Mucosa of descending colon (tissue), 3 donors: ENCODE data around the gene MMP21. TPM values are rescaled to one million over a fixed set of nuclear protein-coding genes. Genes with fewer than 3 reads are reported as not detected.

Source experiments
- ATAC-seq: fragments of 200-7000 bp; cut with Tn5 transposase; one replicate; pipeline ENCODE4 v1.9.1; 2020; ENCODE audit warnings: mild to moderate bottlenecking, moderate library complexity
- DNase-seq, 3 donors: peaks; one replicate each; pipeline ENCODE4 v3.0.0-alpha.2; 2020
- H3K36me3 ChIP-seq: fragments of 200-600 bp; one replicate; pipeline ENCODE4 v1.8.0; 2021; ENCODE audit warnings: low read depth, mild to moderate bottlenecking
- H3K4me1 ChIP-seq: fragments of 200-600 bp; one replicate; pipeline ENCODE4 v1.8.0; 2021; ENCODE audit warnings: low read depth, mild to moderate bottlenecking
- H3K4me3 ChIP-seq: fragments of 200-600 bp; one replicate; pipeline ENCODE4 v1.8.0; 2021; ENCODE audit warnings: mild to moderate bottlenecking
- H3K9me3 ChIP-seq: fragments of 200-600 bp; one replicate; pipeline ENCODE4 v1.8.0; 2021; ENCODE audit warnings: mild to moderate bottlenecking
- CTCF ChIP-seq: fragments of 200-600 bp; IDR thresholded peaks from one replicate; pipeline ENCODE4 v1.8.0; 2022; ENCODE audit warnings: antibody characterized with exemption, mild to moderate bottlenecking
- intact Hi-C, 2 donors: fragments of 100-400 bp; cut with DNase I in 1 of 2; cut with micrococcal nuclease in 1 of 2; formaldehyde crosslinking; loops; one replicate each; pipeline versions ENCODE4 v1.11.0 to v1.11.1; 2022; cut with DNase I, micrococcal nuclease
- total RNA-seq, 3 donors: library from RNA; stranded (reverse); fragmentation: NEBNext Ultra II Directional in 2 of 3; extraction: Animal tissue kit (Norgen Biotek cat#: 25700) in 2 of 3; gene quantifications; one replicate each; pipeline versions ENCODE4 v1.2.1 to v1.2.4, GENCODE V29; 2021 to 2023
- donor health status: DM: no; HTN: no; CAD: no; lungs with moderate emphysema.
- donor health status: DM: no; HTN: no; CAD: no.
- donor health status: DM: no; HTN: yes; CAD: no.

The MMP21 gene
- total RNA-seq, 3 donors from 2014 or later = 0.14 to 0.28 TPM; not detected in 1

- DNase-seq (no peak), ATAC-seq (no peak)
- intact Hi-C loops = no loop called here
- no peak overlapping the region for H3K4me3 ChIP-seq
- no peaks in the 10 kb centered on the region for H3K36me3 ChIP-seq
- TF ChIP-seq CTCF = no peak
- no peaks in the 10 kb centered on the region for H3K9me3 ChIP-seq
- H3K4me1 ChIP-seq = no peaks in the 10 kb centered on the region
These were observed 2.2 kb upstream of the MMP21 start for GRCh38 chr10:125777806-125778205.

GRCh38 chr10:125774581-125775191 is 935 bp downstream of the MMP21 start:
- DNase-seq = no peak
- TF ChIP-seq CTCF = no peak
- no peak for ATAC-seq
- Histone ChIP-seq H3K4me1 (no peaks in the 10 kb centered on the region), H3K9me3 (no peaks in the 10 kb centered on the region), H3K36me3 (no peaks in the 10 kb centered on the region), H3K4me3 (no peak overlapping the region)
- intact Hi-C loops = no loop called here

GRCh38 chr10:125773687-125774543 is 1.7 kb downstream of the MMP21 start:
- intact Hi-C loops = no loop called here
- no peaks in the 10 kb centered on the region for H3K9me3 ChIP-seq
- TF ChIP-seq CTCF = no peak
- no peak for ATAC-seq
- H3K4me3 ChIP-seq = no peak overlapping the region
- H3K4me1 ChIP-seq = no peaks in the 10 kb centered on the region
- no peak for DNase-seq
- no peaks in the 10 kb centered on the region for H3K36me3 ChIP-seq

GRCh38 chr10:125772864-125773180 is 2.8 kb downstream of the MMP21 start:
- ATAC-seq (no peak), DNase-seq (no peak)
- Histone ChIP-seq H3K4me3 (no peak overlapping the region), H3K36me3 (no peaks in the 10 kb centered on the region), H3K4me1 (no peaks in the 10 kb centered on the region), H3K9me3 (no peaks in the 10 kb centered on the region)
- TF ChIP-seq CTCF = no peak
- intact Hi-C loops = no loop called here

- intact Hi-C loops = no loop called here
- no peak overlapping the region for H3K4me3 ChIP-seq
These were observed 3.3 kb downstream of the MMP21 start for GRCh38 chr10:125772112-125772863.

More at GRCh38 chr10:125772112-125772863, 3.3 kb downstream of the MMP21 start:
- TF ChIP-seq CTCF = no peak
- Histone ChIP-seq H3K9me3 (no peaks in the 10 kb centered on the region), H3K4me1 (no peaks in the 10 kb centered on the region), H3K36me3 (no peaks in the 10 kb centered on the region)
- DNase-seq (no peak), ATAC-seq (no peak)
